Hepatocyte (in vitro differentiated cells): ENCODE results near the gene WDR53.
"Not testable (repeated sequence)": the region's sequence is repeated elsewhere in the genome, so short reads cannot be mapped to it uniquely, and the experiment has no call there.

Experiments
- EZH2 ChIP-seq: fragments of 200-600 bp; sonication (generic); IDR thresholded peaks from 2 replicates; pipeline ENCODE4 v1.6.1; 2016; ENCODE audit warnings: antibody characterized with exemption, mild to moderate bottlenecking, borderline replicate concordance
- TF ChIP-seq, protein P1 (sequence below): fragments of 200-600 bp; sonication (generic); IDR thresholded peaks from 2 replicates; pipeline ENCODE4 v1.5.1; 2016; ENCODE audit warnings: antibody characterized with exemption, mild to moderate bottlenecking; ENCODE audit not compliant: poor library complexity

GRCh38 chr3:196597971-196598733 lies 29.8 kb upstream of the WDR53 start:
- TF ChIP-seq, protein P1, sequence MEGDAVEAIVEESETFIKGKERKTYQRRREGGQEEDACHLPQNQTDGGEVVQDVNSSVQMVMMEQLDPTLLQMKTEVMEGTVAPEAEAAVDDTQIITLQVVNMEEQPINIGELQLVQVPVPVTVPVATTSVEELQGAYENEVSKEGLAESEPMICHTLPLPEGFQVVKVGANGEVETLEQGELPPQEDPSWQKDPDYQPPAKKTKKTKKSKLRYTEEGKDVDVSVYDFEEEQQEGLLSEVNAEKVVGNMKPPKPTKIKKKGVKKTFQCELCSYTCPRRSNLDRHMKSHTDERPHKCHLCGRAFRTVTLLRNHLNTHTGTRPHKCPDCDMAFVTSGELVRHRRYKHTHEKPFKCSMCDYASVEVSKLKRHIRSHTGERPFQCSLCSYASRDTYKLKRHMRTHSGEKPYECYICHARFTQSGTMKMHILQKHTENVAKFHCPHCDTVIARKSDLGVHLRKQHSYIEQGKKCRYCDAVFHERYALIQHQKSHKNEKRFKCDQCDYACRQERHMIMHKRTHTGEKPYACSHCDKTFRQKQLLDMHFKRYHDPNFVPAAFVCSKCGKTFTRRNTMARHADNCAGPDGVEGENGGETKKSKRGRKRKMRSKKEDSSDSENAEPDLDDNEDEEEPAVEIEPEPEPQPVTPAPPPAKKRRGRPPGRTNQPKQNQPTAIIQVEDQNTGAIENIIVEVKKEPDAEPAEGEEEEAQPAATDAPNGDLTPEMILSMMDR: not testable (repeated sequence)
- not testable (repeated sequence) for TF ChIP-seq EZH2
